AG04449 (cell line): ENCODE results near the gene RELT.

Experiments
- CTCF ChIA-PET: fragments of 350-600 bp; formaldehyde crosslinking; extraction: SDS; loops from one replicate; lab custom pipeline; 2021; ENCODE audit warnings: antibody characterized with exemption; lab: Yijun Ruan, JAX
- POLR2A ChIA-PET: fragments of 400-600, 350-600 bp; formaldehyde crosslinking; extraction: SDS; loops from one replicate; lab custom pipeline; 2020; ENCODE audit warnings: antibody characterized with exemption, inconsistent platforms; lab: Yijun Ruan, JAX
- DNase-seq: peaks from one replicate; pipeline ENCODE4 v3.0.0-alpha.2; 2010; ENCODE audit warnings: low read depth, low spot score
- H3K4me3 ChIP-seq: 2 replicates; pipeline ENCODE4 v1.5.1; 2011; ENCODE audit warnings: low read depth, mild to moderate bottlenecking, control low read depth, low read length
- CTCF ChIP-seq: IDR thresholded peaks from one replicate; pipeline ENCODE4 v1.5.1; 2011; ENCODE audit warnings: mild to moderate bottlenecking, moderate library complexity, low read length, control low read depth, inconsistent platforms; ENCODE audit not compliant: insufficient read depth; ENCODE audit errors: missing control alignments

RELT gene

GRCh38 chr11:73426219-73426850 lies 50.1 kb downstream of the RELT start:
- H3K4me3 ChIP-seq = no peak overlapping the region
- CTCF ChIA-PET = interaction anchor here (1.4 to 2.4 kb wide), 6 partner anchors 9 to 234 kb away, joined by 3 to 16 read pairs (median 7); no protein-coding TSS in a partner anchor
- TF ChIP-seq CTCF = no peak
- DNase-seq = peak; percentile 61
- POLR2A ChIA-PET = interaction anchor here (1.1 kb wide), 2 partner anchors 12 to 17 kb away, joined by 3 read pairs; no protein-coding TSS in a partner anchor

- POLR2A ChIA-PET = interaction anchor here (1.9 kb wide), 1 partner anchor 13 kb away, joined by 9 read pairs; no protein-coding TSS in a partner anchor
- DNase-seq = no peak
- CTCF ChIA-PET = interaction anchor here (0.9 to 2.6 kb wide), 5 partner anchors 10 to 233 kb away, joined by 3 to 14 read pairs (median 3); no protein-coding TSS in a partner anchor
- H3K4me3 ChIP-seq = no peak overlapping the region
- no peak for TF ChIP-seq CTCF
These were observed 52.0 kb downstream of the RELT start for GRCh38 chr11:73428227-73428626.

GRCh38 chr11:73428699-73429098 lies 52.5 kb downstream of the RELT start:
- ChIA-PET CTCF (interaction anchor here (0.7 to 2.6 kb wide), 7 partner anchors 10 to 233 kb away, joined by 3 to 14 read pairs (median 3); no protein-coding TSS in a partner anchor), POLR2A (interaction anchor here (1.9 kb wide), 1 partner anchor 14 kb away, joined by 9 read pairs; no protein-coding TSS in a partner anchor)
- DNase-seq = no peak
- no peak overlapping the region for H3K4me3 ChIP-seq
- TF ChIP-seq CTCF = no peak

GRCh38 chr11:73429121-73429750 lies 53.0 kb downstream of the RELT start:
- no peak for DNase-seq
- TF ChIP-seq CTCF = no peak
- CTCF ChIA-PET = interaction anchor here (0.6 to 2.6 kb wide), 8 partner anchors 9 to 232 kb away, joined by 3 to 14 read pairs (median 3); no protein-coding TSS in a partner anchor
- POLR2A ChIA-PET = interaction anchor here (1.9 kb wide), 1 partner anchor 14 kb away, joined by 9 read pairs; no protein-coding TSS in a partner anchor
- H3K4me3 ChIP-seq = no peak overlapping the region

GRCh38 chr11:73430326-73430725 lies 54.1 kb downstream of the RELT start:
- DNase-seq = no peak
- ChIA-PET CTCF (interaction anchor here (0.7 to 2.6 kb wide), 3 partner anchors 27 to 231 kb away, joined by 3 to 14 read pairs (median 5); no protein-coding TSS in a partner anchor), POLR2A (no interaction called here)
- H3K4me3 ChIP-seq = no peak overlapping the region
- no peak for TF ChIP-seq CTCF
